Nephron (organoid): ENCODE results near the gene COX4I1.
"Not testable (repeated sequence)": the region's sequence is repeated elsewhere in the genome, so short reads cannot be mapped to it uniquely, and the experiment has no call there.

Experiments used
- H3K27ac Mint-ChIP-seq, 3 experiments: 2 replicates each; pipeline ENCODE4 v1.8.0; 2020; ENCODE audit warnings: mixed read lengths in 3 of 3, mild to moderate bottlenecking in 2 of 3, moderate library complexity in 1 of 3
- H3K27me3 Mint-ChIP-seq: 2 replicates; pipeline ENCODE4 v1.8.0; 2021; ENCODE audit warnings: low read depth, mild to moderate bottlenecking, moderate library complexity, mixed read lengths
- H3K36me3 Mint-ChIP-seq: 2 replicates; pipeline ENCODE4 v1.8.0; 2020; ENCODE audit warnings: low read depth, mixed read lengths
- H3K4me1 Mint-ChIP-seq: 2 replicates; pipeline ENCODE4 v1.8.0; 2020; ENCODE audit warnings: mixed read lengths
- H3K4me3 Mint-ChIP-seq, 3 experiments: 2 replicates each; pipeline ENCODE4 v1.8.0; 2020; ENCODE audit warnings: mild to moderate bottlenecking in 3 of 3, mixed read lengths in 3 of 3, moderate library complexity in 2 of 3
- H3K9me3 Mint-ChIP-seq: 2 replicates; pipeline ENCODE4 v1.8.0; 2020; ENCODE audit warnings: mixed read lengths
- CTCF ChIP-seq, 3 experiments: fragments of 200-600 bp; sonication (generic); IDR thresholded peaks; one replicate each; pipeline ENCODE4 v1.5.0; 2021; ENCODE audit warnings: antibody characterized with exemption in 3 of 3; ENCODE audit not compliant: unreplicated experiment in 3 of 3

Gene COX4I1

GRCh38 chr16:85836706-85837582 lies 37.4 kb downstream of the COX4I1 start:
- Mint-ChIP-seq H3K4me1 (no peaks in the 10 kb centered on the region), H3K27me3 (peaks cover 75% of the 10 kb centered on the region), H3K4me3 (no peak overlapping the region), H3K9me3 (peaks cover 6% of the 10 kb centered on the region), H3K36me3 (no peaks in the 10 kb centered on the region), H3K27ac (no peak overlapping the region)
- TF ChIP-seq CTCF (IDR thresholded peaks at IDR 0.05; ENCODE audit: unreplicated experiment in 3 of 3): no peak

- H3K36me3 Mint-ChIP-seq, H3K4me1 Mint-ChIP-seq, H3K27ac Mint-ChIP-seq, H3K4me3 Mint-ChIP-seq, H3K9me3 Mint-ChIP-seq: not testable (repeated sequence)
- peaks cover 72% of the 10 kb centered on the region for H3K27me3 Mint-ChIP-seq
These were observed 38.2 kb downstream of the COX4I1 start for GRCh38 chr16:85837654-85838053.

GRCh38 chr16:85838381-85838780 lies 38.9 kb downstream of the COX4I1 start:
- Mint-ChIP-seq H3K9me3 (peaks cover 6% of the 10 kb centered on the region), H3K27ac (no peak overlapping the region), H3K4me3 (no peak overlapping the region), H3K4me1 (no peaks in the 10 kb centered on the region), H3K27me3 (peaks cover 69% of the 10 kb centered on the region), H3K36me3 (no peaks in the 10 kb centered on the region)
- no peak for TF ChIP-seq CTCF (IDR thresholded peaks at IDR 0.05; ENCODE audit: unreplicated experiment in 3 of 3)

GRCh38 chr16:85838876-85839585 lies 39.5 kb downstream of the COX4I1 start:
- Mint-ChIP-seq H3K27ac (no peak overlapping the region), H3K36me3 (no peaks in the 10 kb centered on the region), H3K27me3 (peaks cover 68% of the 10 kb centered on the region), H3K4me1 (no peaks in the 10 kb centered on the region), H3K9me3 (peaks cover 4% of the 10 kb centered on the region), H3K4me3 (no peak overlapping the region)
- TF ChIP-seq CTCF (IDR thresholded peaks at IDR 0.05; ENCODE audit: unreplicated experiment in 3 of 3): no peak

GRCh38 chr16:85839681-85840240 lies 40.3 kb downstream of the COX4I1 start:
- TF ChIP-seq CTCF (IDR thresholded peaks at IDR 0.05; ENCODE audit: unreplicated experiment in 3 of 3): no peak
- Mint-ChIP-seq H3K4me1 (peaks cover 3% of the 10 kb centered on the region), H3K27me3 (peaks cover 70% of the 10 kb centered on the region), H3K9me3 (peaks cover 6% of the 10 kb centered on the region), H3K27ac (no peak overlapping the region), H3K4me3 (no peak overlapping the region), H3K36me3 (no peaks in the 10 kb centered on the region)

- H3K4me1 Mint-ChIP-seq: peaks cover 7% of the 10 kb centered on the region
- H3K4me3 Mint-ChIP-seq: no peak overlapping the region
- peaks cover 70% of the 10 kb centered on the region for H3K27me3 Mint-ChIP-seq
- no peak for TF ChIP-seq CTCF (IDR thresholded peaks at IDR 0.05; ENCODE audit: unreplicated experiment in 3 of 3)
- H3K27ac Mint-ChIP-seq: no peak overlapping the region
- peaks cover 7% of the 10 kb centered on the region for H3K9me3 Mint-ChIP-seq
- H3K36me3 Mint-ChIP-seq: no peaks in the 10 kb centered on the region
These were observed 40.9 kb downstream of the COX4I1 start for GRCh38 chr16:85840395-85840794.
